Heart left ventricle (tissue), 16 donors: ENCODE data around the gene IL34. TPM values are rescaled to one million over a fixed set of nuclear protein-coding genes. Genes with fewer than 3 reads are reported as not detected.
"Not testable (repeated sequence)": the region's sequence is repeated elsewhere in the genome, so short reads cannot be mapped to it uniquely, and the experiment has no call there.

Experiments
- ATAC-seq, 4 donors: fragments of 200-7000 bp; cut with Tn5 transposase; one replicate each; pipeline ENCODE4 v1.9.1; 2020 to 2022; ENCODE audit warnings: moderate library complexity in 4 of 4, mild to moderate bottlenecking in 3 of 4, moderate number of reproducible peaks in 1 of 4
- DNase-seq, 5 donors: peaks; one replicate each; pipeline ENCODE4 v3.0.0-alpha.2; 2020
- H3K27ac ChIP-seq, 12 donors: fragments of 200-600 bp; sonication (generic) in 4 of 12; one replicate each; pipeline versions ENCODE4 v1.5.0 to v1.8.0; 2016 to 2022; ENCODE audit warnings: mild to moderate bottlenecking in 2 of 12
- H3K27me3 ChIP-seq, 9 donors: fragments of 200-600 bp; sonication (generic) in 2 of 9; one replicate each; pipeline versions ENCODE4 v1.5.1 to v1.8.0; 2016 to 2022; ENCODE audit warnings: mild to moderate bottlenecking in 3 of 9
- H3K36me3 ChIP-seq, 9 donors: fragments of 200-600 bp; sonication (generic) in 2 of 9; one replicate each; pipeline versions ENCODE4 v1.5.0 to v1.8.0; 2018 to 2022; ENCODE audit warnings: mild to moderate bottlenecking in 2 of 9
- H3K4me1 ChIP-seq, 12 donors: fragments of 200-600 bp; sonication (generic) in 4 of 12; one replicate each; pipeline versions ENCODE4 v1.5.0 to v1.8.0; 2016 to 2022; ENCODE audit warnings: mild to moderate bottlenecking in 3 of 12
- H3K4me3 ChIP-seq, 12 donors: fragments of 200-600 bp; sonication (generic) in 4 of 12; one replicate each; pipeline versions ENCODE4 v1.5.0 to v1.8.0; 2017 to 2022; ENCODE audit warnings: mild to moderate bottlenecking in 9 of 12, moderate library complexity in 4 of 12
- H3K9me3 ChIP-seq, 12 donors: fragments of 200-600 bp; sonication (generic) in 4 of 12; one replicate each; pipeline versions ENCODE4 v1.5.0 to v1.8.0; 2016 to 2022; ENCODE audit warnings: mild to moderate bottlenecking in 1 of 12
- CTCF ChIP-seq, 12 donors: fragments of 200-600 bp; sonication (generic) in 4 of 12; IDR thresholded peaks; one replicate each; pipeline versions ENCODE4 v1.5.0 to v1.8.0; 2018 to 2022; ENCODE audit warnings: antibody characterized with exemption in 12 of 12, mild to moderate bottlenecking in 5 of 12
- POLR2A ChIP-seq, 2 donors: fragments of 450-650 bp; IDR thresholded peaks; one replicate each; pipeline ENCODE4 v1.6.1; 2017; ENCODE audit warnings: antibody characterized with exemption in 2 of 2, mild to moderate bottlenecking in 2 of 2, moderate library complexity in 2 of 2
- WGBS, 4 donors: extraction: QIAGEN DNeasy Blood & Tissue Kit in 2 of 4; methylation state at CpG; one replicate each; pipeline versions ENCODE4 v1.1.5 to v1.1.7; 2013 to 2018; 5-methylcytosine and 5-hydroxymethylcytosine counted together
- intact Hi-C, 10 donors: fragments of 100-400 bp; cut with DNase I; formaldehyde crosslinking; loops; one replicate each; pipeline versions ENCODE4 v1.11.1 to v1.14.2; 2022
- polyA plus RNA-seq, 2 donors: library from polyadenylated mRNA; stranded (reverse); fragments of 200-250 nt; gene quantifications; one replicate each; pipeline ENCODE4 v1.2.3, GENCODE V29; 2013
- total RNA-seq, 9 donors: library from RNA; depleted of rRNA in 2 of 9; stranded (reverse); fragments of >200 nt in 2 of 9; fragmentation: NEBNext Ultra II Directional in 3 of 9; extraction: Animal tissue kit (Norgen Biotek cat#: 25700) in 3 of 9; gene quantifications; one replicate each; pipeline versions ENCODE4 v1.1.0 to v1.2.4, GENCODE V29; 2016 to 2023
- donor health status: ischemic (EF 13 %, LVEDD 7.1; RV severe dilation, severe dysfunction).
- donor health status: healthy with polysubstance abuse.
- donor health status: DM: no; HTN: yes; CAD: no.
- donor health status: DM: no; HTN: no; CAD: no.
- donor health status: ischemic (EF 25% LVEDD 6.9; RV normal size, moderate dysfunction).
- donor health status: ischemic (EF 25% LVEDD 5.7; RV mildly dilated, moderate dysfunction).
- donor health status: healthy.
- donor health status: DM: yes; HTN: yes; CAD: no.
- donor health status: ischemic (EF 35%, LVEDD 5.7; RV mildly dilated, moderate dysfunction).
- donor health status: nonischemic (EF 11% LVEDD 7.7; RV severe dilation, severe dysfunction).
- donor health status: DM: yes; HTN: yes; CAD: no.
- donor health status: PGD.
- donor health status: ischemic (EF 29% LVEDD 5.4; RV normal size, mild dysfunction).
- donor health status: nonischemic (EF 23%, LVEDD 6.1; RV moderate dilation, normal function).

The IL34 gene
- total and polyA plus RNA-seq, 11 donors: 0.49 to 6.5 (median 2.5) TPM

DNA sequence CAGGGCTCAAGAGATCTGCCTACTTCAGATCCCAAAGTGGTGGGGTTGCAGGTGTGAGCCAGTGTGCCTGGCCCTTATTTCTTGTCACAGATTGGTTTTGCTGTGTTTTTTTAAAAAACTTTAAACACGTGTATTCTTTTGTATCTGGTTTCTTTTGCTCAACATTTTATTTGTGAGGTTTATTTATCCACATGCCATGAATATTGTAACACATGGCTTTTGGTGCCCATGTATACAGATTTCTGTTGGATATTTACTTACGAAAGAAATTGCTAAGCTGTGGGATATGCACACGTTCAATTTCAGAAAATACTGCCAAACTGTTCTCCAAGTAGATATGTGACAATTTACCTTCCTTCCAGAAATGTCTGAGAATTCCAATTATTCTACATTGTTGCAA is 18.7 kb upstream of the IL34 start:
- 88 to 92% (median 89%) methylated on average over 3 of the region's 3 CpGs for WGBS, 4 donors
- no peak overlapping the region for H3K27ac ChIP-seq
- ATAC-seq (no peak), DNase-seq (no peak)
- no peak for TF ChIP-seq CTCF (IDR thresholded peaks at IDR 0.05)
- TF ChIP-seq POLR2A (IDR thresholded peaks at IDR 0.05): no peak
- no peaks in the 10 kb centered on the region for H3K36me3 ChIP-seq
- H3K9me3 ChIP-seq: peaks cover 0 to 14% (median 6%) of the 10 kb centered on the region in 12 donors
- no peaks in the 10 kb centered on the region for H3K27me3 ChIP-seq
- no peak overlapping the region for H3K4me3 ChIP-seq
- intact Hi-C loops: no loop called here
- H3K4me1 ChIP-seq: peaks cover 0 to 3% (median 0%) of the 10 kb centered on the region in 12 donors

GRCh38 chr16:70630960-70631745 is 15.2 kb upstream of the IL34 start:
- ATAC-seq (no peak), DNase-seq (no peak)
- intact Hi-C loops: no loop called here
- TF ChIP-seq POLR2A (IDR thresholded peaks at IDR 0.05): no peak
- TF ChIP-seq CTCF (IDR thresholded peaks at IDR 0.05): no peak
- Histone ChIP-seq H3K27ac (peak overlapping the region in 4 of 12 donors; percentile 19 to 49 (median 44)), H3K36me3 (no peaks in the 10 kb centered on the region), H3K9me3 (peaks cover 0 to 14% (median 6%) of the 10 kb centered on the region in 12 donors), H3K4me1 (peaks cover 0 to 3% (median 0%) of the 10 kb centered on the region in 12 donors), H3K27me3 (no peaks in the 10 kb centered on the region), H3K4me3 (no peak overlapping the region)
- WGBS, 4 donors: 78 to 89% (median 80%) methylated on average over 3 of the region's 3 CpGs

DNA sequence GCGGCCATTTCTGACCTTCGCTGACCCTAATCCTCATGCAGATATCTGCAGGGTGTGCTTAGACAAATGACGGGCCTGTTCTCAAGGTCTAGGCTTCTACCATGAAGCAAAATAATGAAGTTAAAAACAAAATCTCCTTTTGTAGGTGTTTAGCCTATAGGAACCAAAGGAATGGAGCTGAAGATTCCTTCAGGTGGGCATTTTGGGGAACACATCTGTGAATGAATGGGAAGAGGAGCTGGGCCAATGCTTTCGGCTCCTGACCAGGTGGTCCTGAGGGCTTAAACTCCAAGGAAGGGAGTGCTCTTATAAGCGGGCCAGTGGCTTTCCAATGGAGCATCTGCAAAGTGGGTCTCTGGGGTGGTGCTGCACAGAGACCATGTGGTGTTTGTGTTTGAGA is 14.1 kb upstream of the IL34 start:
- H3K4me1 ChIP-seq: peaks cover 0 to 3% (median 0%) of the 10 kb centered on the region in 12 donors
- no peaks in the 10 kb centered on the region for H3K36me3 ChIP-seq
- DNase-seq (no peak), ATAC-seq (no peak)
- no peak overlapping the region for H3K27ac ChIP-seq
- no peak for TF ChIP-seq POLR2A (IDR thresholded peaks at IDR 0.05)
- TF ChIP-seq CTCF (IDR thresholded peaks at IDR 0.05): no peak
- 90 to 92% (median 92%) methylated on average over 5 of the region's 5 CpGs for WGBS, 4 donors
- intact Hi-C loops: no loop called here
- peaks cover 0 to 14% (median 6%) of the 10 kb centered on the region in 12 donors for H3K9me3 ChIP-seq
- H3K27me3 ChIP-seq: no peaks in the 10 kb centered on the region
- H3K4me3 ChIP-seq: no peak overlapping the region

- H3K4me3 ChIP-seq, H3K36me3 ChIP-seq, H3K27ac ChIP-seq, H3K4me1 ChIP-seq, intact Hi-C loops, ATAC-seq, DNase-seq, H3K27me3 ChIP-seq: not testable (repeated sequence)
- peaks cover 0 to 14% (median 6%) of the 10 kb centered on the region in 12 donors for H3K9me3 ChIP-seq
- 83 to 95% (median 90%) methylated on average over 10 of the region's 10 CpGs for WGBS, 4 donors
Observed at GRCh38 chr16:70633617-70634016, 12.7 kb upstream of the IL34 start.
